GM21381 (cell line): ENCODE data around the gene ENO1.

Experiments
- ATAC-seq: cut with Tn5 transposase; IDR thresholded peaks from one replicate; pipeline ENCODE4 v1.9.1; 2021; ENCODE audit warnings: mild to moderate bottlenecking, moderate library complexity; ENCODE audit not compliant: unreplicated experiment

ENO1 gene

DNA sequence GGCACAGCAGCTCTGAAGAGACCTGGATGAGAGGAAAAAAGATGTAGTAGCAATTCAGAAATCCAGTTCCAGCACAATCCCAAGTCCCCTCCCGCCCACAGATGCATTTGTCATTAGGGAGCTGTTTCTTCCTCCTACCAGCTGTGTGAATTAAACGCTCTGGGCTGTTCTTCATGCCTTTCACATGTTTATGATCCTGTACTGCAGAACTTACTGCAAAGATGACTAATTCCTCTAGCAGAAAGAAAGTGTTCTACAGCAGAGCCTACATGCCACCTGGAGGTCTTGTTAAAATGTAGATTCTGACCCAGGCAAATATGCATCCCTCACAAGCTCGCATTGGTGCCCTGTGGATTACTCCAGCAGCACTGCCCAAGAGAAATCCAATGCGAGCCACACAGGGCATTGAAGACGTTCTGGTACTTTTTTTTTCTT, 6.5 kb downstream of the ENO1 start:
- ATAC-seq = no peak

DNA sequence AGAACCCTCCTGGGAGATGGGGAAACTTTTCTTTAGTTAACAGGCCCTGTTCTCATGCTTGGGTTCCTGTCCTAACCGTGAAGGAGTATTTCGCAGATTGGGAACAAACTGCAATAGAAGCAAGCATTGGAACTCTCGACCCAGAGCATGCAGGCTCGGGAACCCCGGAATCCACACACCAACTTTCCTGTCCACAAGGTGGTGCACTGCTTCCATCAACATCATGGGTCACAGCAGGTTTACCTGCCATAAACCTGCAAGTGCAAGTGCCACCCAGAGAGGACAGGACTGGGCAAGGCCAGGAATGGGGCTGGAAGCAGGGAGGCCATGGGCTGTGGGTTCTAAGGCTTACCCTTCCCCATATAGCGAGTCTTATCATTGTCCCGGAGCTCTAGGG, 6.9 kb downstream of the ENO1 start:
- ATAC-seq = no peak

- no peak for ATAC-seq
Measured at GRCh38 chr1:8870616-8871538, 7.6 kb downstream of the ENO1 start.

GRCh38 chr1:8870103-8870502, 8.4 kb downstream of the ENO1 start:
- no peak for ATAC-seq

DNA sequence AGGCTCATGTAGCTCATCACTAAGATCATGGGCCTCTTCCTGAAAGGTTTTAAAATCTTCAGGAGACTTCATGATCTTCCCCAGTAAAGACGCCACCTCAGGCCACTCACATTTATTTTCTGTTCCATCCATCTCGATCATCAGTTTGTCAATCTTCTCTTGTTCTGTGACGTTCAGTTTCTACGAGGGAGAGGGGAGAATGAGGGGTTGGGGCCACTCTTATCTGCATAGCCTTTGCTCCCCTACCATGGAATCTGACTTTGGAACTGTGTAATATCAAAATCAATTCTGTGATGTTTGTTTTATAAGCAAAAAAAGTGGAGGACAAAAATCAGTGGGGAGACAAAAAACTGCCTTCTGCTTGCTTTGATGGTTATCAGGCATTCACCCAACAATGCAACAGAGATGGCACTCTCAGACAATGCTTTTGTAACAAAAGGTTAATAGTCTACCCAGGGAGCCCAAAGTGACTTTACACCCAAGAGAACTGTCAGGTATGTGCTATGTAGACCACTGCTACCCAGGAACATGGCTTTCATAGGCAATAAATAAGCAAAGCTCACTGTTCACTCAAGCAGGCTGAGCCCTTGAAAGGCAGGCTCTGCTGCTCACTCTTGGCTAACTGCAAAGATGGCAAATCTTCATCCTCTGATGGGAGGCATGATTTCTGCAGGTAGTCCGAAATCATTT, 10.5 kb downstream of the ENO1 start:
- no peak for ATAC-seq

DNA sequence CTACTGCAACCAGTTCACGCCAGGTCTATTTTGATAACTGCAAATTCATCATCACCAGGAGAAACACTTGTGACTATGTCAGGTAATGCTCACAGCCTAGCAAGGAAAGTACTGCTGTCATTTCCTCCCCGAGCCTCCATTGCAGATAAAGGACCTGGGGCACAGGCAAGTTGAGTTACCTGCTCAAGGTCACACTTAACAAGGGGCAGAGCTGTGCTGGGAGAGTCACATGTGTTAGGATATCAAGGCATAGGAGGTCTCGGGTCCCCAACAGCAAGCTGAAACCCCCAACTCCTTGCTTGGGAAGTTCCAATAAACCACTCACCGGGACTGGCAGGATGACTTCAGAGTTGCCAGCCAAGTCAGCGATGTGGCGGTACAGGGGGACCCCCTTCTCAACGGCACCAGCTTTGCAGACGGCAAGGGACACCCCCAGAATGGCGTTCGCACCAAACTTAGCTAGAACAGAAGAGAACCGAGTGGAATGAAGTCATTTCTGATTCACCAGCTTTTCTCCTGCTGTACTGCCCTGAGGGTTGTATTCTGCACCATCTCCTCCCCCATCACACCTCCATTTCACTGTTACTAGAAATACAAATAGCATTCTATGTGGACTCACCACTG, 11.6 kb downstream of the ENO1 start:
- no peak for ATAC-seq

DNA sequence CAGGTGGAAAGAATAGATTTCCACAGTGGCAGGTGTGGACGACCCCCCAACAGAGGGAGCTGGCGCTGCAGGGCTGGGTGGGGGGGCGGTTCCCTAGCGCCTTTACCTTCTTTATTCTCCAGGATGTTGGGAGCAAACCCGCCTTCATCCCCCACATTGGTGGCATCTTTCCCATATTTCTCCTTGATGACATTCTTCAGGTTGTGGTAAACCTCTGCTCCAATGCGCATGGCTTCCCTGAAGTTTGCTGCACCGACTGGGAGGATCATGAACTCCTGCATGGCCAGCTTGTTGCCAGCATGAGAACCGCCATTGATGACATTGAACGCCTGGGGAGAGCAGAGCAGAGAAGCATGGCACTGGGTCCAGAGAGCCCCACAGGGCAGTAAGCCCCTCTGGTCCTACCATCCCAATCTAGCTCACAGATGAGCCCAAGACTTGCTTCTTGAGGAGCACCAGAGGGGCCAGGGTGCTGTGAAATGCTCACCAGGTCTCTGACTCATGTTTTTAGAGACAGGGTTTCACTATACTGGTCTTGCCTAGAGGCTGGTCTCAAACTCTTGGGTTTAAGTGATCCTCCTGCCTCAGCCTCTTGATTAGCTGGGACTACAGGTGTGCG, 12.2 kb downstream of the ENO1 start:
- ATAC-seq = no peak

DNA sequence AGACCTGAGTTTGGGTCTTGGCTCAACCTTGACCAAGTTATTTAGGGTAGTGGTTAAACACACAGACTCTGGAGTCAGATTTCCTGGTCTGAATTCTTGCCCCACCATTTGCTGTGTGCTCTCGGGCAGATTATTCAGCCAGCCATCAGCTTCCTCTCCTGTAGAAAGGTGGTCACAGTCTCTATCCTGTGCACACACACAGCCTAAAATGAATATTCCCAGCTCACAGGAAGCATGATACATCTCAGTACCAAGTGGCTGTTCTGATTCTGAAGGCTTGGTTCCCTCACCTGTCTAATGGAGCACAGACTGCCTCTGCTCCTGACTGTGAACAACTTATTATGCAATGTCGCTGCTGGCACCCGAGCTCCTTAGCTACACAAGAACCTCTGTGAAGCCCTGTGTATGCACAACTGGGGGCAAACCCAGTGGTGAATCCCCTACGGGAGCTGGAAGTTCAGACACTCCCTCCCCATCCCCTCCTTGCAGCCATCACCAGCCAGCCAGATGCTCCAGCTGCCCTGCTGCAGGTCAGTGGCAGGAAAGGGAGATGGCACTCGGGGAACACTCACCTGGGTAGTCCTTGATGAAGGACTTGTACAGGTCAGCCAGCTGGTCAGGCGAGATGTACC, 13.7 kb downstream of the ENO1 start:
- no peak for ATAC-seq

- ATAC-seq = no peak
Measured at GRCh38 chr1:8863794-8864233, 14.7 kb downstream of the ENO1 start.

GRCh38 chr1:8863138-8863537, 15.3 kb downstream of the ENO1 start:
- no peak for ATAC-seq

DNA sequence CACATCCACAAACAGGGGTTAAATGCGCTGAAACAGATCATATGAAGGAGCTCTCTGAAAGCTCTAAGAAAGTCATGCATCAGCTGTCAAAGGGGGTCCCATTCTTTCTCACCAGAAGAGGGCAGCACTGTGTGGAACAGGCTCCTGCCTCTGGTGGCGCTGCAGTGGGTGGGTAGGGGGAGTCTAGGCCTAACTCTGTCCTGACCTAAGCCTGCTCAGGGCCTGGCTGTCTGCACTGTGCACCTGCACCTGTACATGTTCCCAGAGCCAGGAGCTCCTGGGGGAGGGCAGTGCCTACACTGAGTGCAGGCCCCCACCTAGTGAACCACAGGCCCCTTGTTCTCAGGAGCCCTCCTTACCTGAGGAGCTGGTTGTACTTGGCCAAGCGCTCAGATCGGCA, 16.0 kb downstream of the ENO1 start:
- no peak for ATAC-seq

DNA sequence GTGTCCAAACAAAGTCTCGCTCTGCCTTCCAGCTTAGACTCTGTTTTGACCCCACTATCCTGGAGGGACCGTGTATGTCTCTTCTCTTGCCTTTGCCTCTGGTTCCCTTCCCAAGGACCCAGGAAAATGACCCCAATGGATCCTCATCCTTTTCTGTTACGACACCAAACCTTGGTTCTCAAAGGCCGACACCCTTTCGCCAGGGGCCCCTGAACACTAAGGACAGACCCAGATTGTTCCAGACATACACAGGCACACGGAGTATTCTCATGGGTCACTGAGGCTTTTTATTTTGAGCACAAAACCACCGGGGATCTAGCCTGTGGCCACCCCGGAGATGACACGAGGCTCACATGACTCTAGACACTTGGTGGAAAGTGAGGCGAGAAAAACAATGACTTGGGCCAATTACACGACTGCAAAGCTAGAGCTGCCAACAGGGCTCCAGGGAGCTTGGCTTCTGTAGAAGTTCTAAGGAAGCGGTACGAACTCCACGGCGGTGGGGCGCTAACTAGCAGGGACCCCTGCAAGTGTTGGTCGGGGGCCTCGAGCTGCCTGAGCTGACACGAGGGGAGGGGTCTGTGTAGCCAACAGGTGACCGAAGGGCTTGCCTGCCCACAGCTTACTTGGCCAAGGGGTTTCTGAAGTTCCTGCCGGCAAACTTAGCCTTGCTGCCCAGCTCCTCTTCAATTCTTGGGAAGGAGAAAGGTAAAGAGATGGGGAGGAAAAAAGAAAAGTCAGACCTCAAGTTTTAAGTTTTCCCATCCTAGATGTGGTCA, 17.6 kb downstream of the ENO1 start:
- no peak for ATAC-seq

- ATAC-seq = no peak
Measured at GRCh38 chr1:8858888-8859706, 19.4 kb downstream of the ENO1 start.

GRCh38 chr1:8858112-8858668, 20.3 kb downstream of the ENO1 start:
- no peak for ATAC-seq

DNA sequence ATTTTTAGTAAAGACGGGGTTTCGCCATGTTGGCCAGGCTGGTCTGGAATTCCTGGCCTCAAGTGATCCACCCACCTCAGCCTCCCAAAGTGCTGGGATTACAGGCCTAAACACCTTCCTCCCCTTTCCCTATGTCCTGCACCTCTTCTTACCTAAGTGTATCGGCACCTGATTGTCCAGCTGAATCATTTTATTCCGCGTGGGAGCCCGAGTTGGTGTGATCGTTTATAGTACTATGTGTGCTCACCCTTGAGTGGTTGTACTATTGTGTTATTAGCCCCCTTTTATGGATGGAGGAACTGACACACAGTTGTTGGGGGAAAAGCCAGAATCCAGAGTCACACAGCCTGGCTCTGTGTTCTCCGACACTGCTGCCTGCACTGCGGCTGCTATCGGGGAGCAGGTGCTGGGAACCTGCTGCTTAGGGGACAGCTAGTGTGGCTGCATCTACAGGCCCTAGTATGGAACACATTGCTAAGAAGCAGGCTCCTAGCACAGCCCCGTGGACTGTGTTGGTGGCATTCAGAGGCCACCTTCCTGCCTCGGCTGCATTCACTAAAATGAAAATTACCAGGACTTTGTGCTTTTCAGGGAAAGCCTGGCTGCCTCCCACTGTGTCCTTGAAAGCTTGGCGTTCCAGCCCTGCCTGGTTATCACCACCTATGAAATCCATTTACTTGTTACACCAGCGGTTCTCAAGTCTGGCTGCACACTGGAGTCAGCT, 21.6 kb downstream of the ENO1 start:
- ATAC-seq = no peak

DNA sequence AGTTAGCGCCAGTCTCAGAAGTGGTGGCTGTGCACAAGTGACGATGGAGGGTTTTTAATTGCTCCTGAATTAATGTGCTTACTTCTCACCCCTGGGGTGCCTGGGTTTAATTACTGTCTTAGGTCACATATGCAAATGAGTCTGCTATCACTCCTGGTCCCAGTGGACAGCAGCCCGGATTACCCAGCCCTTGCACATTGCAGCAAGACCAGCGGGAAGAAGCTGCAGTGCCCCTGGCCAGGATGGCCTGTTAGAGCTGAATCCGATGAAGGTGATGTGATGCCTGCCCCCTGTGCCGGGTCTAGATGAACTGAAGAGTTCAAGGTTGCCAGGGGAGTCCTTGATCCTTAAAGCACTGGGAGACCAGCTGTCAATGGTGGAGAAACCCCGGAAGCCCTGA, 24.2 kb downstream of the ENO1 start:
- no peak for ATAC-seq

GRCh38 chr1:8851060-8851459, 27.4 kb downstream of the ENO1 start:
- ATAC-seq = no peak

GRCh38 chr1:8848663-8849386, 29.7 kb downstream of the ENO1 start:
- no peak for ATAC-seq
